ENCODE data around the gene LRRC25.

LRRC25 gene

GRCh38 chr19:18435842-18436670 is 38.6 kb upstream of the LRRC25 start:
- DNase-seq = no peak

- no peak for DNase-seq
These were observed 37.9 kb upstream of the LRRC25 start for GRCh38 chr19:18435178-18435841.

DNA sequence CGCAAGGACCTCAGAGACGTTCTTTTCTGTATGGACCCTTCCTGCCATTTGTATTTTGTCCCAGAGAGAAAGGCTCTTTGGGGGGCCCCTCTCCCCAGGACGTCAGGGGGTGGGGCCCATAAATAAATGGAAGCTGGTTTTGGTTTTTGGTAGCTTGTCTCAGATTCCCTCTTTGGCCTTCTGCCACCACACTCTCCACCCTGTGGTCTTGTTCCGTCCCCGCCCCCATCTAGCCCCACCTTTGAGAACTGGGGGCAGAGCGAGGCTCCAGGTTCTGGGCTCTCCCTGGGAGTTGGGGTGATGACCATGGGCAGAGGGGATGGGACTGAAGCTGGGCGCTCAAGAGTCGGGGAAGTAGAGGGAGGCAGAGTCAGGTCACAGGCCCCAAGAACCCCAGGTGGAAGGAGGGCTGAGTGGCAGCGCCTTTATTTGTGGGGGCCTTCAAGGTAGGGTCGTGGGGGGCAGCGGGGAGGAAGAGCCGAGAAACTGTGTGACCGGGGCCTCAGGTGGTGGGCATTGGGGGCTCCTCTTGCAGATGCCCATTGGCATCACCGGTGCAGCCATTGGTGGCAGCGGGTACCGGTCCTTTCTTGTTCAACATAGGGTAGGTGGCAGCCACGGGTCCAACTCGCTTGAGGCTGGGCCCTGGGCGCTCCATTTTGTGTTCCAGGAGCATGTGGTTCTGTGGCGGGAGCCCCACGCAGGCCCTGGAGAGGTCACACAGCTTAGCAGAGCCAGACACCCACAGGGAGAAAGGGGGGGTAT is 37.2 kb upstream of the LRRC25 start:
- DNase-seq = no peak

DNA sequence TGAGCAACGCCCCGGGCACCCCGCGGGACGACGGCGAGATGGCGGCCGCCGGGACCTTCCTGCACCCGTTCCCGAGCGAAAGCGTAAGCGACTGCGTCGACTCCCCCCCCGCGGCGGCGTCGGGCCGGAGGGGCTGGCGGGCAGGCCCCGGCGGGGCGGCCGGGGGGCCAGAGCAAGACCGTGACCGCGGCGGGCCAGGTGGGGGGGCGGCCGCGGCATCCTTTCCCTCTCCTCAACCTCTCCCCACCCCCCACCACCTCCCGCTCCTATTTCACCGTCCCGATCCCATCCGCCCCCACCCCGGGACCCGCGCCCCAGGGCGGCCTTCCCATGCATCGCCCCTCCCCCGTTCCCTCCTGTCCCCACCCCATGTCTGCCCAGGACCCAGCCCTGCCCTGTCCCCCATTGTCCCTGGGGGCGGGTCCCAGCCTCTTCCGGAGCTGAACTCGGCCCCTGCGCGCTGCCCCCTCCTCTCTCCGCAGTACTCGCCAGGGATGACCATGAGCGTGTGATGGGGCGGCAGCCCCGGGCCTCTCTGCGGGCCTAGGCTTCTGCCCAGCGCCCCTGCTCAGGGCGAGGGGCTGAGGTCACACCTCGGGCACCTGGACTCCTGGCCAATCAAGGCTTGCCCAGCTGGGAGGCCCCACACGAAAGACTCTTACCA is 36.4 kb upstream of the LRRC25 start:
- DNase-seq = peak; percentile 80

- DNase-seq = peak; percentile 70
These were observed 35.7 kb upstream of the LRRC25 start for GRCh38 chr19:18433015-18433691.

DNA sequence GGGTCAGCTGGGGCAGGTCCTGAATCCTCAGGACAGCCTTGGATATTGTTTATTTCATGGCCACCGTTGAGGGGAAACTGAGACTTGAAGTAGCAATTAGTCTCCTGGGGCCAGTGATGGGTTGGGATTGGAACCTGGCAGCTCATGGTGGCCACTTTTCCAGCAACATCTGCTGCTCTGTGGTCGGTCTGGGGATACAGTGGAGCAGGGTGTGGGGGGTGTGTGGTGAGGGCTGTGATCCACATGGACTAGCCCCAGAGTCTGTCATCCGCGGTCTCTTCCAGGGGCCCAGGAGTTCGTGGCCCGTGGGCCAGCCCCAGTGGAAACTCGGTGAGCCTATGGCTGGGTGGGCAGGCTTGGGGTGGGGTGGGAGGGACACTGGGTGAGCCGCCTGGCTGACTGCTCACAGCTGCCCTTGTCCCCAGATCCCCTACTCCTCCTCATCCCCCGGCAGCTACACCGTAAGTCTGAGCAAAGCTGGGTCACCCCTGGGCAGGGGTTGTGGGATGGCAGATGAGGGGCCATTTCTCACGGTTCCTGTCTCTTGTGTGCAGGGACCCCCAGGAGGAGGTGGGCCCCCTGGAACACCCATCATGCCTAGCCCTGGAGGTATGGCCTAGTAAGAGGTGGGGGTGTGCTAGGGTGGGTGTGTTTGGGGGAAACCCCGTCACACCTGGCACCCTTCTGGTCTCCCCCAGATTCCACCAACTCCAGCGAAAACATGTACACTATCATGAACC is 35.0 kb upstream of the LRRC25 start:
- no peak for DNase-seq

GRCh38 chr19:18431351-18432197 is 34.2 kb upstream of the LRRC25 start:
- no peak for DNase-seq

DNA sequence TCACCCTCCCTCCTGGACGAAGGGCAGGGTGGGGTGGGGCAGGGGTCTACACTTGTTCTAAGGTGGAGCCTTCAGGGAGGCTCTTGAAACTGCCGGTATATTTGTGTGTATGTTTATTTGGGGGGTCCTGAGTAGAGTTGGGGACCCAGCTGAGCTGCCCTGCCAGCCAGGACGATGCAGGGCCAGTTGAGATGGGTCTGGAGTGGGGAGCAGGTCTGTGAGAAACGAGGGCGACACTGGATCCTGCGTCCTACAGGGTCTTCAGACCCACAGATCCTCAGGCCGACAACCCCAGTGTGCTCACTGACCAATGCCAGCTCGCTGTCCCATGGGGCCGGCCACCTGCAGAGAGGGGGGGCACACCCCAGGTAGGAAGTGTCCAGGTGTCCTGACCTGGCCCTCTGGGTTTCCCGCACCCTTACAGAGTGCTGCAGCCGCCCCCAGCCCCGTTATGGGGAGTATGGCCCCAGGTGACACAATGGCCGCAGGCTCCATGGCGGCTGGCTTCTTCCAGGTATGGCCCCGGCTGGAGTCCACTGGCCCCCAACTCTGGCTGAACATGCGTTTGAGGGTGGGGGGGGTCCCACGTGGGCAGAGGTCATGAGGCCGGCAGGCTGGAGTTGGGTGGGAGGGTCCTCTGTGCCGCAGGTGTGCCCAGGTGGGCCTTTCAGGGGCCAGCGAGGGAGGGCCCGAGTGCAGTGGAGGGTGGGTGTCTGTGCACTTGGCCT is 33.2 kb upstream of the LRRC25 start:
- DNase-seq = peak; percentile 55

DNA sequence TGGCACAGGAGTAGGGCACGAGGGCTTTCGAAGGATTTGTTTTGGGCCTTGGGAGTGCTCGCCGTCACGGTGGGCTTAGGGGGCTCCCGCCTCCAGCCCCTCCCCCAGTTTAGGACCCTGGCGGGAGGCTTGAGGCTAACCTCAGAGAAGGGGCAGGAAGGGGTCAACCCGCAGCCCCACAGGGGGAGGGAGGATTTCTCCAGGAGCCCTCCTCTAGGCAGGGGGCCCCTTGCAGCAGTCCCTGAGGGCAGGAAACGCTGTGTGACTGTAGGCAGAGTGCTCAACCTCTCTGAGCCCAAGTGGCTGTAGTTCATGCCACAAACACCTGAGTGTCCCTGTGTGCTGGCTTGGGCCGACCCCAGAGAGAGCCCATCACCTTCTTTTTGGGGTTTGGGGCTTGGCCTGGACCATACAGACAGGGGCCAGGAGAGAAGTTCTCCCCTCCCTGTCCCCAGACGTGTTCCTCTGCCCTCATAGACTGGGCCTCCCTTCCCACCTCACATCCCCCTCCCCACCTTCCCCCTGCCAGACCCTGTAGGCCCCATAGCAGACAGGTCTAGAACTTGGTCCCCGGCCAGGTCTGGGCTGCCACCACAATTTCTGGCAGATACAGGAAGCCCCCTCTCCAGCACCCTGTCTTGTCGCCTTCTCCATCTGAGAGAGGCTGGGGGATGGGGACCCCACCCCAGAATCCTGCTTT is 32.4 kb upstream of the LRRC25 start:
- DNase-seq = peak; percentile 54

GRCh38 chr19:18428787-18429674 is 31.6 kb upstream of the LRRC25 start:
- peak; percentile 94 for DNase-seq

- no peak for DNase-seq
These were observed 30.9 kb upstream of the LRRC25 start for GRCh38 chr19:18428173-18428786.

DNA sequence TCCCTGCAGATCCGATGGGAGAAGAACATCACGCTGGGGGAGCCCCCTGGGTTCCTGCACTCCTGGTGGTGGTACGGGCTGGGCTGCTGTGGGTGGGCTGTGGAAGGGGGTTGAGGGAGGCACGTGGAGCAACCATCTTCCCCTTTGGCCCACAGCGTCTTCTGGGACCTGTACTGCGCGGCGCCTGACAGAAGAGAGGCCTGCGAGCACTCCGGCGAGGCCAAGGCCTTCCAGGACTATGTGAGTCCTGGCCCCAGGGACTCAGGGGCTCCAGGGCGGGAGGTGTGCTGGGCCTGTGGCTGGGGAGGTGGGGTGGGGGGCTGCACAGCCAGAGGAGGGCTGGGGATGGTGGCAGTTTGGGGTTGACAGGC is 30.3 kb upstream of the LRRC25 start:
- no peak for DNase-seq

GRCh38 chr19:18427080-18427742 is 29.8 kb upstream of the LRRC25 start:
- no peak for DNase-seq

DNA sequence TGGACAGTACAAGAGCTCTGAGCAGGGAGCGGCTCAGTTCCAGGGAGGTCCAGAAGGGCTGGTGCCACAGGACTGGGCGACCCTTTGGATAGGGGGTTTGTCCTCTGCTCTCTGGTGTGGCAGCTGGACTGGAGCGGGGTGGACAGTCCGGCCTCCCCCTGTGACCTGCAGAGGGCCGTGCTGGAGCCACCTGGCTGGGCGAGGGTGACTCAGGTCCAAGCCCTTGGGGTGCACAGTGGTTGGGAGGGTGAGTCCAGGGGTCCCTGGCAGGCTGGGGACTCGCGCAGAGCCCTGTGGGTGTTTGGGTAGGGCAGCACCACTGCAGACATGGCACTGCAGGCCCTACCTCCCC is 29.0 kb upstream of the LRRC25 start:
- DNase-seq = no peak

DNA sequence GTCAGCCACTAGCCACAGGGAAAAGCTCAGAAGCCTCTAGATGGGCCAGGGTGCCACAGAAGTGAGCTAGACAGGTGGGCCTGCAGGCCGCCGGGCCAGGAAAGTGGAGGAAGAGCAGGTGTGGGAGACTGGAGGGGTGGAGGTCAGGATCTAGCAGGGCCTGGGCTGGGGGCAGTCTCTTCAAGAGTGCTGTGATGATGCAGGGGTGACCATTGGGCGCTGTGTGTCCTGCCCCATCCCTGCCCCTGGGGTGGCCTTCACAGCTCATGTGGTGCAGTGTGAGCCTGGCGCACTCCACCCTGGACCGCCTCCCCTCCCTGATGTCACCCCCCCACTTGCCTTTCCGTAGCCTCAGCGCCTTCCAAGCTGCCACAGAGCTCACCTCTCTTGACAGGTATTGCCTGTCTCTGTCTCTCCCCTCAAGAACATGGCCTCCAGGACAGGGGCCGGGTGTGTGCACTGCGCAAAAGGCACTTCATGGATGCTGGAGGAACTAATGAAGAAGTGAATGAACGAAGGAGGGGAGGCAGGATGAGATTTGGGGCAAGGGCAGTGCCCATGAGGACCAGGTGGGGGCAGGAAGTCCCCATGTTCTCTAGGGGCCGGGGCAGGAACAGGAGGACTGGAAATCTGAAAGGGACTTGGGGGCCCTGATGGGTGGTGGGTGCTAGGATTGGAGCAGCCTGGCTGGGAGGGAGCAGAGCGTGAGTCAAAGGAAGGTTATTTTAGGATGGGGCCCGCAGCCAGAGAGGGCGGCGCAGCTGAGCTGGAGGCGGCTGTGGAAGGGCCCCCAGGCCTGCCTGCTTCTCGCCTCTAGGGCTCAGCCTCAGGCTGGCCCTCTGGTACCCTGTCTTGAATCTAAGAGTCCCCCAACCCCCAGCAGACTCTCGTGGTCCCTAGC is 28.3 kb upstream of the LRRC25 start:
- DNase-seq = no peak

DNA sequence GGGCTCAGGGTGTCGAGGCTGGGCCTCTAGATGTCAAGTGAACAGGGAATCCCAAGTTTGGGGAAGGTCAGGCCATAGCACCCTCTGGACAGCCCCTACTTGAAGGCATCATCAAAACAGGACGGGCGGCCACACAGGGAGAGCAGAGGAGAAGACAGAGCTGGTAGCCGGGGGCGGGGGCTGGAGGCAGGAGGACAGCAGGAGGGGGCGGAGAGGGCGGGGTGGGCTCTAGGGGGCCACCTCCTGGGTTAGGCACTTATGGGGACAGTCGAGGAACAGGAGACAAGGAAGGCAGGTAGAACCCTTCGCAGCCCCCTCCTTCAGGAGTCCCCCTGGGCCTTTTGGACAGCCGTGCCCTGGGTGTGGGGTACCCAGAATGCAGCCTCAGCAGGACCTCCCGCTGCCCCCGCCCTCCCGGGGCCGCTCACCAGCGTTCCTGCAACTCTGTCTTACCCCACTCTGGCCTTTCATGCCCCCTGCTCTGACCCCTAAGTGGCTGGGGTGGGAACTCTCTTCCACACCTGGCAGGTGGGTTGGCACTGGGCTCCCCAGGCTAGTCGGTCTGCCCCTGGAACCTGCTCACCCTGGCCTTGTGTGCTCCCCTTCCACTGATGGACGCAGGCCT is 27.6 kb upstream of the LRRC25 start:
- no peak for DNase-seq

Data from islet precursor cell (in vitro differentiated cells).